SK-N-SH treated with all-trans-retinoic acid at 6 μM for 48 hours (cell line): ENCODE results near the gene CCDC117.

Experiments
- CSRNP3 ChIP-seq: fragments of 250-450 bp; sonication (Bioruptor Pico); IDR thresholded peaks from 2 replicates; pipeline ENCODE4 v1.5.1; 2021; ENCODE audit warnings: mild to moderate bottlenecking, moderate library complexity
- ESRRG ChIP-seq: fragments of 250-450 bp; sonication (Bioruptor Pico); IDR thresholded peaks from 2 replicates; pipeline ENCODE4 v1.6.1; 2021; ENCODE audit warnings: mild to moderate bottlenecking
- PATZ1 ChIP-seq: fragments of 250-450 bp; sonication (Bioruptor Pico); IDR thresholded peaks from 2 replicates; pipeline ENCODE4 v1.8.0; 2020; ENCODE audit warnings: mild to moderate bottlenecking, moderate library complexity, borderline replicate concordance
- ZFP3 ChIP-seq: fragments of 250-450 bp; sonication (Bioruptor Pico); IDR thresholded peaks from 2 replicates; pipeline ENCODE4 v1.5.0; 2020; ENCODE audit warnings: mild to moderate bottlenecking, moderate library complexity
- ZFP30 ChIP-seq: fragments of 450-650 bp; formaldehyde crosslinking; IDR thresholded peaks from 2 replicates; pipeline ENCODE4 v1.5.0; 2022; ENCODE audit warnings: mild to moderate bottlenecking, moderate library complexity
- ZNF70 ChIP-seq: fragments of 450-650 bp; formaldehyde crosslinking; IDR thresholded peaks from 2 replicates; pipeline ENCODE4 v1.5.0; 2020; ENCODE audit warnings: mild to moderate bottlenecking, moderate library complexity
- TF ChIP-seq, protein P1 (sequence below): fragments of 250-450 bp; sonication (Bioruptor Pico); IDR thresholded peaks from 2 replicates; pipeline ENCODE4 v1.5.0; 2020; ENCODE audit warnings: mild to moderate bottlenecking, moderate library complexity

DNA sequence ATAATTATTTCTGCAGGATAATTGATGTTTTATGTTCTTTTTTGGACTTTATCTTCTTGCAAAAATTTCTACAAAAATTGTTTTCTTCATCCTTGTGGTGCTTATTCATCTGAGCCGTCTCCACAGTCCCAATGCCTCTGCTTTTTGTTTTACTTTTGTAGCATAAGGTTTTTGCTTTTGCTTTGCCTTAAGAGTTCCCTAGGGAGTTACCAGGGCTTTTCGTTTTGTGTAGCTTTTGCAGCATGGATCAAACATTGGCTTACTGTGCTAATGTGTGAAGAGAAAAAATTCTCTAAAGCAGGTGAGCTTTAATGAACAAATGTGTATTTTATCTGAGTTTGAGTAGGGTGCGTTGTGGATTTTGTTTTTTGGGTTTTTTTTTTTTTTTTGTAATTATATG is 16.1 kb downstream of the CCDC117 start:
- TF ChIP-seq ZNF70 (CRISPR knock-in tag) (no peak), ESRRG (no peak), ZFP3 (CRISPR knock-in tag) (no peak), ZFP30 (CRISPR knock-in tag) (no peak), PATZ1 (CRISPR knock-in tag) (no peak), CSRNP3 (CRISPR knock-in tag) (no peak)
- TF ChIP-seq, protein P1, sequence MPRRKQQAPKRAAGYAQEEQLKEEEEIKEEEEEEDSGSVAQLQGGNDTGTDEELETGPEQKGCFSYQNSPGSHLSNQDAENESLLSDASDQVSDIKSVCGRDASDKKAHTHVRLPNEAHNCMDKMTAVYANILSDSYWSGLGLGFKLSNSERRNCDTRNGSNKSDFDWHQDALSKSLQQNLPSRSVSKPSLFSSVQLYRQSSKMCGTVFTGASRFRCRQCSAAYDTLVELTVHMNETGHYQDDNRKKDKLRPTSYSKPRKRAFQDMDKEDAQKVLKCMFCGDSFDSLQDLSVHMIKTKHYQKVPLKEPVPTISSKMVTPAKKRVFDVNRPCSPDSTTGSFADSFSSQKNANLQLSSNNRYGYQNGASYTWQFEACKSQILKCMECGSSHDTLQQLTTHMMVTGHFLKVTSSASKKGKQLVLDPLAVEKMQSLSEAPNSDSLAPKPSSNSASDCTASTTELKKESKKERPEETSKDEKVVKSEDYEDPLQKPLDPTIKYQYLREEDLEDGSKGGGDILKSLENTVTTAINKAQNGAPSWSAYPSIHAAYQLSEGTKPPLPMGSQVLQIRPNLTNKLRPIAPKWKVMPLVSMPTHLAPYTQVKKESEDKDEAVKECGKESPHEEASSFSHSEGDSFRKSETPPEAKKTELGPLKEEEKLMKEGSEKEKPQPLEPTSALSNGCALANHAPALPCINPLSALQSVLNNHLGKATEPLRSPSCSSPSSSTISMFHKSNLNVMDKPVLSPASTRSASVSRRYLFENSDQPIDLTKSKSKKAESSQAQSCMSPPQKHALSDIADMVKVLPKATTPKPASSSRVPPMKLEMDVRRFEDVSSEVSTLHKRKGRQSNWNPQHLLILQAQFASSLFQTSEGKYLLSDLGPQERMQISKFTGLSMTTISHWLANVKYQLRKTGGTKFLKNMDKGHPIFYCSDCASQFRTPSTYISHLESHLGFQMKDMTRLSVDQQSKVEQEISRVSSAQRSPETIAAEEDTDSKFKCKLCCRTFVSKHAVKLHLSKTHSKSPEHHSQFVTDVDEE (CRISPR knock-in tag) = no peak
